ENCODE results near the gene ATN1.

Gene ATN1

GRCh38 chr12:6978611-6979011, 50.9 kb downstream of the ATN1 start:
- DNase-seq (ENCODE audit: low spot score) = no peak

GRCh38 chr12:6979021-6979420, 51.3 kb downstream of the ATN1 start:
- no peak for DNase-seq (ENCODE audit: low spot score)

GRCh38 chr12:6979453-6979852, 51.7 kb downstream of the ATN1 start:
- no peak for DNase-seq (ENCODE audit: low spot score)

- no peak for DNase-seq (ENCODE audit: low spot score)
Observed at GRCh38 chr12:6980075-6980474, 52.3 kb downstream of the ATN1 start.

GRCh38 chr12:6980740-6981139, 53.0 kb downstream of the ATN1 start:
- no peak for DNase-seq (ENCODE audit: low spot score)

- DNase-seq (ENCODE audit: low spot score) = no peak
Observed at GRCh38 chr12:6981152-6982052, 53.6 kb downstream of the ATN1 start.

GRCh38 chr12:6982532-6982931, 54.8 kb downstream of the ATN1 start:
- DNase-seq (ENCODE audit: low spot score) = no peak

- no peak for DNase-seq (ENCODE audit: low spot score)
Observed at GRCh38 chr12:6987956-6988553, 60.3 kb downstream of the ATN1 start.

All from hepatic stellate cell (primary cell).